Heart left ventricle (tissue), 13 donors: ENCODE measurements around the gene MRM2.

ENCODE experiments used
- POLR2A ChIP-seq, 2 donors: fragments of 450-650 bp; IDR thresholded peaks; one replicate each; pipeline ENCODE4 v1.6.1; 2017; ENCODE audit warnings: antibody characterized with exemption in 2 of 2, mild to moderate bottlenecking in 2 of 2, moderate library complexity in 2 of 2
- TF ChIP-seq, protein P1 (sequence below), 12 donors: fragments of 200-600 bp; sonication (generic) in 4 of 12; IDR thresholded peaks; one replicate each; pipeline versions ENCODE4 v1.5.0 to v1.8.0; 2018 to 2022; ENCODE audit warnings: antibody characterized with exemption in 12 of 12, mild to moderate bottlenecking in 5 of 12
- donor health status: ischemic (EF 13 %, LVEDD 7.1; RV severe dilation, severe dysfunction).
- donor health status: DM: no; HTN: yes; CAD: no.
- donor health status: DM: no; HTN: no; CAD: no.
- donor health status: ischemic (EF 25% LVEDD 6.9; RV normal size, moderate dysfunction).
- donor health status: ischemic (EF 25% LVEDD 5.7; RV mildly dilated, moderate dysfunction).
- donor health status: ischemic (EF 35%, LVEDD 5.7; RV mildly dilated, moderate dysfunction).
- donor health status: nonischemic (EF 11% LVEDD 7.7; RV severe dilation, severe dysfunction).
- donor health status: DM: yes; HTN: yes; CAD: no.
- donor health status: PGD.
- donor health status: ischemic (EF 29% LVEDD 5.4; RV normal size, mild dysfunction).
- donor health status: nonischemic (EF 23%, LVEDD 6.1; RV moderate dilation, normal function).

DNA sequence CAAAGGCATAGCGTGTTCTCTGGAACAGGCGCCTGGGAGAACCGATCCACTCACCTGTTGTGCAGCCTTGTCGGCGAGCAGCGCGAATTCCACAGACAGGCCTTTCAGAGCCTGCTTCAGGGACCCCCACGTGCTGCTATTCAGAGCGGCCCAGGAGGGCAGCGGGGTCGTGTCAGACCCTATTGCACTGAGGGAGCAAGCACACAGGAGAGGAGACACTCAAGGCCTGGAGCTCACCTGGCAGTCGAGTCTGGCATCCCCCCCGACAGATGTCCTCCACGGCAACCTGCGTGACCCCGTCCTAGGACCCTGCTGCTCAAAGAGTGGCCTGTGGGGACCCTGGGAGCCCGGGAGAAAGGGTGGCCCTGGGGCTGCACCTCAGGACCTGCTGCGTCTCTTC lies 21.2 kb upstream of the MRM2 start:
- TF ChIP-seq, protein P1, sequence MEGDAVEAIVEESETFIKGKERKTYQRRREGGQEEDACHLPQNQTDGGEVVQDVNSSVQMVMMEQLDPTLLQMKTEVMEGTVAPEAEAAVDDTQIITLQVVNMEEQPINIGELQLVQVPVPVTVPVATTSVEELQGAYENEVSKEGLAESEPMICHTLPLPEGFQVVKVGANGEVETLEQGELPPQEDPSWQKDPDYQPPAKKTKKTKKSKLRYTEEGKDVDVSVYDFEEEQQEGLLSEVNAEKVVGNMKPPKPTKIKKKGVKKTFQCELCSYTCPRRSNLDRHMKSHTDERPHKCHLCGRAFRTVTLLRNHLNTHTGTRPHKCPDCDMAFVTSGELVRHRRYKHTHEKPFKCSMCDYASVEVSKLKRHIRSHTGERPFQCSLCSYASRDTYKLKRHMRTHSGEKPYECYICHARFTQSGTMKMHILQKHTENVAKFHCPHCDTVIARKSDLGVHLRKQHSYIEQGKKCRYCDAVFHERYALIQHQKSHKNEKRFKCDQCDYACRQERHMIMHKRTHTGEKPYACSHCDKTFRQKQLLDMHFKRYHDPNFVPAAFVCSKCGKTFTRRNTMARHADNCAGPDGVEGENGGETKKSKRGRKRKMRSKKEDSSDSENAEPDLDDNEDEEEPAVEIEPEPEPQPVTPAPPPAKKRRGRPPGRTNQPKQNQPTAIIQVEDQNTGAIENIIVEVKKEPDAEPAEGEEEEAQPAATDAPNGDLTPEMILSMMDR (IDR thresholded peaks at IDR 0.05): no peak
- no peak for TF ChIP-seq POLR2A (IDR thresholded peaks at IDR 0.05)
